Liver (tissue), 9 donors: ENCODE data around the gene RASGRF2. TPM values are rescaled to one million over a fixed set of nuclear protein-coding genes. Genes with fewer than 3 reads are reported as not detected.

Experiments
- DNase-seq: peaks from one replicate; pipeline ENCODE4 v3.0.0-alpha.2; 2017; ENCODE audit warnings: low spot score
- H3K27ac ChIP-seq, 2 donors: one replicate each; pipeline ENCODE4 v1.7.0; 2013; ENCODE audit warnings: inconsistent platforms in 2 of 2, low read length in 2 of 2, control low read depth in 1 of 2, low read depth in 1 of 2, mild to moderate bottlenecking in 1 of 2
- H3K27me3 ChIP-seq, 4 donors: one replicate each; pipeline versions ENCODE4 v1.6.1 to v1.7.0; 2013; ENCODE audit warnings: low read length in 3 of 4, inconsistent platforms in 1 of 4, mild to moderate bottlenecking in 1 of 4, moderate library complexity in 1 of 4; ENCODE audit not compliant: control insufficient read depth in 4 of 4, insufficient read depth in 4 of 4
- H3K36me3 ChIP-seq, 4 donors: one replicate each; pipeline versions ENCODE4 v1.6.1 to v1.7.0; 2013; ENCODE audit warnings: low read length in 3 of 4, mild to moderate bottlenecking in 3 of 4, low read depth in 1 of 4, moderate library complexity in 1 of 4; ENCODE audit not compliant: control insufficient read depth in 4 of 4, insufficient read depth in 3 of 4
- H3K4me1 ChIP-seq, 4 donors: one replicate each; pipeline versions ENCODE4 v1.6.1 to v1.7.0; 2013; ENCODE audit warnings: low read length in 3 of 4, mild to moderate bottlenecking in 3 of 4, moderate library complexity in 1 of 4; ENCODE audit not compliant: control insufficient read depth in 4 of 4, insufficient read depth in 4 of 4
- H3K4me3 ChIP-seq, 3 donors: one replicate each; pipeline versions ENCODE4 v1.6.1 to v1.7.0; 2013; ENCODE audit warnings: low read length in 3 of 3, control low read depth in 1 of 3, low read depth in 1 of 3, mild to moderate bottlenecking in 1 of 3
- H3K9ac ChIP-seq, 2 donors: one replicate each; pipeline ENCODE4 v1.7.0; 2013; ENCODE audit warnings: low read length in 2 of 2, mild to moderate bottlenecking in 2 of 2, moderate library complexity in 2 of 2, control low read depth in 1 of 2, low read depth in 1 of 2
- H3K9me3 ChIP-seq, 4 donors: one replicate each; pipeline versions ENCODE4 v1.6.1 to v1.7.0; 2013; ENCODE audit warnings: low read length in 3 of 4; ENCODE audit not compliant: control insufficient read depth in 4 of 4
- ATF3 ChIP-seq: IDR thresholded peaks from 2 replicates; pipeline ENCODE4 v1.6.1; 2016; ENCODE audit warnings: antibody characterized with exemption
- CTCF ChIP-seq: fragments of 150-350 bp; IDR thresholded peaks from 2 replicates; pipeline ENCODE4 v1.5.1; 2017; ENCODE audit warnings: improper control_type of control experiment, low read depth, low read length; ENCODE audit not compliant: missing input control
- EGR1 ChIP-seq, 2 donors: IDR thresholded peaks; 2 replicates each; pipeline ENCODE4 v1.6.1; 2016 to 2018; ENCODE audit warnings: antibody characterized with exemption in 2 of 2, low read depth in 2 of 2
- FOXA1 ChIP-seq: IDR thresholded peaks from 2 replicates; pipeline ENCODE4 v1.6.1; 2016; ENCODE audit warnings: antibody characterized with exemption
- FOXA2 ChIP-seq: IDR thresholded peaks from 2 replicates; pipeline ENCODE4 v1.6.1; 2016; ENCODE audit warnings: antibody characterized with exemption
- GABPA ChIP-seq, 2 donors: IDR thresholded peaks in 1 of 2; conservative IDR thresholded peaks in 1 of 2; 2 replicates each; pipeline ENCODE4 v1.6.1; 2016; ENCODE audit warnings: antibody characterized with exemption in 2 of 2, mild to moderate bottlenecking in 1 of 2, moderate library complexity in 1 of 2
- HNF4A ChIP-seq, 2 donors: conservative IDR thresholded peaks; 2 replicates each; pipeline ENCODE4 v1.6.1; 2016; ENCODE audit warnings: antibody characterized with exemption in 2 of 2, mild to moderate bottlenecking in 2 of 2
- HNF4G ChIP-seq: IDR thresholded peaks from 2 replicates; pipeline ENCODE4 v1.6.1; 2016; ENCODE audit warnings: antibody characterized with exemption
- MAX ChIP-seq: IDR thresholded peaks from 2 replicates; pipeline ENCODE4 v1.6.1; 2016; ENCODE audit warnings: antibody characterized with exemption
- NR2F2 ChIP-seq: IDR thresholded peaks from 2 replicates; pipeline ENCODE4 v1.6.1; 2016; ENCODE audit warnings: antibody characterized with exemption
- RAD21 ChIP-seq, 2 donors: IDR thresholded peaks; 2 replicates each; pipeline ENCODE4 v1.6.1; 2016; ENCODE audit warnings: antibody characterized with exemption in 2 of 2, mild to moderate bottlenecking in 2 of 2
- REST ChIP-seq: IDR thresholded peaks from 2 replicates; pipeline ENCODE4 v1.6.1; 2016; ENCODE audit warnings: antibody characterized with exemption, mild to moderate bottlenecking
- RXRA ChIP-seq, 2 donors: IDR thresholded peaks; 2 replicates each; pipeline ENCODE4 v1.6.1; 2017 to 2018; ENCODE audit warnings: antibody characterized with exemption in 2 of 2, mild to moderate bottlenecking in 1 of 2
- SP1 ChIP-seq: IDR thresholded peaks from 2 replicates; pipeline ENCODE4 v1.6.1; 2018; ENCODE audit warnings: antibody characterized with exemption, mild to moderate bottlenecking
- TAF1 ChIP-seq: conservative IDR thresholded peaks from 2 replicates; pipeline ENCODE4 v1.6.1; 2016; ENCODE audit warnings: antibody characterized with exemption, mild to moderate bottlenecking
- YY1 ChIP-seq: IDR thresholded peaks from 2 replicates; pipeline ENCODE4 v1.6.1; 2016; ENCODE audit warnings: antibody characterized with exemption, mild to moderate bottlenecking
- ZBTB33 ChIP-seq: IDR thresholded peaks from 2 replicates; pipeline ENCODE4 v1.6.1; 2016; ENCODE audit warnings: antibody characterized with exemption
- WGBS: extraction: QIAGEN DNeasy Blood & Tissue Kit; methylation state at CpG from one replicate; pipeline ENCODE4 v1.1.7; 2013; 5-methylcytosine and 5-hydroxymethylcytosine counted together
- polyA plus RNA-seq, 2 donors: library from polyadenylated mRNA; stranded (reverse) in 1 of 2; unstranded in 1 of 2; fragments of 200-250 nt in 1 of 2; fragments of >200 nt in 1 of 2; fragmentation: Nextera tagmentation in 1 of 2; extraction: Ambion mirVana in 1 of 2; gene quantifications; one replicate each; pipeline versions ENCODE4 v1.2.1 to v1.2.3, GENCODE V29; 2013 to 2015
- total RNA-seq, 2 donors: library from RNA; depleted of rRNA; stranded (reverse); fragments of >200 nt; gene quantifications; one replicate each; pipeline ENCODE4 v1.2.3, GENCODE V29; 2014
- donor health status: healthy.
- donor health status: healthy.
- donor health status: healthy.
- donor health status: healthy.
- donor health status: healthy.

RASGRF2 gene
- total and polyA plus RNA-seq, 4 donors, result 0.12 to 3.3 (median 0.23) TPM

- no peak for TF ChIP-seq REST
- TF ChIP-seq FOXA2, result no peak
Measured at GRCh38 chr5:81137833-81138232, 177.7 kb downstream of the RASGRF2 start (continued).

- Histone ChIP-seq H3K27me3 (no peaks in the 10 kb centered on the region), H3K27ac (no peak overlapping the region), H3K4me3 (no peak overlapping the region), H3K4me1 (no peaks in the 10 kb centered on the region), H3K9ac (no peak overlapping the region), H3K9me3 (peaks cover 0 to 2% (median 0%) of the 10 kb centered on the region in 4 donors), H3K36me3 (no peaks in the 10 kb centered on the region)
- DNase-seq, result no peak
- WGBS, result 93% methylated on average over 4 of the region's 4 CpGs
- no peak for TF ChIP-seq CTCF
Measured at GRCh38 chr5:81140441-81140840, 180.3 kb downstream of the RASGRF2 start.

GRCh38 chr5:81140943-81141342, 180.8 kb downstream of the RASGRF2 start:
- 98% methylated on average over 1 of the region's 1 CpG for WGBS
- Histone ChIP-seq H3K9ac (no peak overlapping the region), H3K27ac (no peak overlapping the region), H3K9me3 (peaks cover 0 to 2% (median 0%) of the 10 kb centered on the region in 4 donors), H3K36me3 (no peaks in the 10 kb centered on the region), H3K27me3 (no peaks in the 10 kb centered on the region), H3K4me1 (no peaks in the 10 kb centered on the region), H3K4me3 (no peak overlapping the region)
- no peak for DNase-seq
- TF ChIP-seq CTCF (no peak), FOXA2 (no peak), ZBTB33 (no peak), REST (no peak), HNF4A (conservative IDR thresholded peaks at IDR 0.05) (no peak), GABPA (IDR thresholded peaks at IDR 0.05 in 1 of 2, conservative IDR thresholded peaks at IDR 0.05 in 1 of 2) (no peak), NR2F2 (no peak), RXRA (IDR thresholded peaks at IDR 0.05) (no peak), TAF1 (no peak), SP1 (no peak), RAD21 (IDR thresholded peaks at IDR 0.05) (no peak), YY1 (no peak), ATF3 (no peak), HNF4G (no peak), MAX (no peak), EGR1 (IDR thresholded peaks at IDR 0.05; ENCODE audit: low read depth in 2 of 2) (no peak), FOXA1 (no peak)
